GM19328 (cell line): ENCODE data around the gene FDXR.
A peak's percentile ranks its signal among the peaks of the same experiment; 100 is the strongest.
"Not testable (repeated sequence)": the region's sequence is repeated elsewhere in the genome, so short reads cannot be mapped to it uniquely, and the experiment has no call there.

ENCODE experiments used
- ATAC-seq: cut with Tn5 transposase; IDR thresholded peaks from one replicate; pipeline ENCODE4 v1.9.1; 2021; ENCODE audit warnings: mild to moderate bottlenecking, moderate library complexity; ENCODE audit not compliant: unreplicated experiment

The FDXR gene

DNA sequence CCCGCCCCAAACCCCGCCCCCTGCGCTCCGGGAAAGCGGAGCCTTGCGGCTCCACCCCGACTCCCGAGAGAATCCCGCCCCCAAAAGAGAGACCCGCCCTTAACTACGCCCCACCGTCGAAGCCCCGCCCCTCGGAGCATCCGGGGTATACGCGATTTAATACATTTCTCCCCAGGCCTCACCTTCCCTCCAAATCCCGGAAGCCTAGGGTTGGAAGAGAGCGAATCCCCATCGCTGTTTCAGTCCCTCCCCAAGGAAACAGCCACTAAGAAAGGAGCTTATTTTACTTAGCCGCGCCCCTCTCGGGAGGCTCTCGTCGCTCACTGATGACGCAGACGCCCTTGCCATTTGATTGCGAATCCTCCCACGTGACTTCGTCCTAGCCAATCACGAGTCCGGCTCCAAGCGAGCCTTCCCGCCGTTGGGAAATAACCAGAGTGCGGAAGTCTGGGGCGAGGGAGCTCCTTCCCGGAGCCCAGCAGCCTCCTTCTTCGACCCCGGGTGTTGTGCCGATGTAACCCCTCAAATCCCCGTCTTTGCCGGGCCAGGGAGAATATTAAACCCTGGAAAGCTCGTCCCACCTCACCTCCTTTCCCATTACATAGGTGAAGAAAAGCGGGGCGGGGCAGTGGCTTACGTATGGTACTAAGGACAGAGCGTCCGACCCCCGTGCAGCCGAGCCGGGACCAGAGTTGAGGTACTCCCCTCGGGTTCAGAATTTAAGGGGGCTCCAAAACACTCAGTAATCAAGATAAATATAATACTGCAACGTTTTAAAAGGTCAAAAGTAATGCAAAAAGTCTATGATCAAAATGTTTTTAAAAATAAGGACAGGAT is 461 bp upstream of the FDXR start:
- peak; percentile 84 for ATAC-seq

DNA sequence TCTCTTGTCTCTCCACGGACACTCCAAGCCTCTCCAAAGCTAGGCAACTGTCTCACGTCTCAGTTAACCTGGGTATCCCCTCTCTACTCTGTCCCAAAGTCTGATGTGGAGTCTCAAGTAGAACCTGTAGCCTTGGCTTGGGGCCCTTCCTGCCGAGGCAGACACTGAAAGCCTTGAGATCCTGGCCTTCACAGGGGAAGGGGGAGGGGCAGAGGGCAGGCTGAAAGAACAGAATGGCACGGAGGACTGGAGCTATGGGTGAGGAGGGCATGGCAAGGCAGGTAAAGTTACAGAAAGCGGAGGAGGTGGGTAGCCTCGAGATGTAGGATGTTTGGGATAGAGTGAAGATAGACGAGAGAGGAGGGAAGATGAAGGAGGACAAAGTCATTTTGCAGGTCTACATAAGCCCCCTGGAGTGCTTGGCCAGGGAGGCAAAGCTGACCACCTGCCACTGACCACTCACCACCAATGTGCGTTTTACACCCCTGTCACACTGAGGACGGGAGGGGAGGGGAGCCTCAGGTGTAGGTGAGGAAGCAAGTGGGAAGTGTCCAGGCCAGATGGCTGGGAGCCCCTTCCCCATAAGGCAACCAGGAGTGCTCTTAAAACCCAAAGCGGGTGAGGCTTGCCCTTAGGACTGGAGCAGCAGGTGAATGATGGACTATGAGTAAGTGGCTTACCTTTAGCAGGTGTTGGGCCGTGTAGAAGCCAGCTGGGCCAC is 1.3 kb downstream of the FDXR start:
- no peak for ATAC-seq

DNA sequence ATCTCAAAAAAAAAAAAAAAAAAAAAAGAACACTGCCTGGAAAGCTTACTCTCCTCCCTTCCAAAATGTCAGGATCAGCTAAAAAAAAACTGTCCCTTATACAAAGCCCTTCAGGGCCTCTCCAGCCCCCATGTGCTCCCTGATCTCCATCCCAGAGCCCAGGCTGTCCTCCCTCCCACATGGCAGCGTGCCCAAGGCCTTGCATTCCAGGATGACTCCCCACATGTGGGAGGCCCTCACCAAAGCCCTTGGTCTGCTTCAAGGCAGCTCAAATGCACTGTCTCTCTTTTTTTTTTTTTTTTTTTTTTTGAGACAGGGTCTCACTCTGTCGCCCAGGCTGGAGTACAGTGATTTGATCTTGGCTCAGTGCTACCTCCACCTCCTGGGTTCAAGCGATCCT is 2.3 kb downstream of the FDXR start:
- no peak for ATAC-seq

DNA sequence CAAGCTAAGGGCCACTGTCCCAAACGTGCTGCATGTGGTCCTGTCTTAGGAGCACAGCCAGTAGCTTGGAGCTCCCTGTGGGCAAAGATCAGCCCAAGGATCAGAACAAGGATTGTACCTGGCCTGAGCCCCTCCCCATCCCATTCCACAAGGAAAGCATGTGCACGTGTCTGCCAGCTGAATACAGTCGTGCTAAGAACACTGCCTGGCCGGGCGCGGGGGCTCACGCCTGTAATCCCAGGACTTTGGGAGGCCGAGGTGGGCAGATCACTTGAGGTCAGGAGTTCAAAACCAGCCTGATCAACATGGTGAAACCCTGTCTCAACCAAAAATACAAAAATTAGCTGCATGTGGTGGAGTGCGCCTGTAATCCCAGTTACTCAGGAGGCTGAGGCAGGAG is 2.8 kb downstream of the FDXR start:
- ATAC-seq: not testable (repeated sequence)

DNA sequence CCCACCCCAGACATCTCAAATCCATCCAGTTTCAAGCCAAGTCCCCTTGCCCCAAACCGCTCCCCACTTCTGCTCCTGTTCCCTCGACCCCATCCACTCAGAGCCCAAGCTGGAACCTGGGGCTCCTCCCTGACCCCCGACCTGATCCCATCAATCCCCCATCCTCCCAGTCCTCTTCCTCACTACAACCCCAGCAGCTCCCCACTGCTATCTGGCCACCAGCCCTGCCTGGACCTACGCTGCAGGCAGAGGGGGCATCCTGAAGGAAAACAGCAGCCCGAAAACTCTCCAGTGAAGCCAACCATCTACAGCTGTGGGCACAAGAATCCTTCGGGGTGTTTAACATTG is 3.9 kb downstream of the FDXR start:
- ATAC-seq: no peak

DNA sequence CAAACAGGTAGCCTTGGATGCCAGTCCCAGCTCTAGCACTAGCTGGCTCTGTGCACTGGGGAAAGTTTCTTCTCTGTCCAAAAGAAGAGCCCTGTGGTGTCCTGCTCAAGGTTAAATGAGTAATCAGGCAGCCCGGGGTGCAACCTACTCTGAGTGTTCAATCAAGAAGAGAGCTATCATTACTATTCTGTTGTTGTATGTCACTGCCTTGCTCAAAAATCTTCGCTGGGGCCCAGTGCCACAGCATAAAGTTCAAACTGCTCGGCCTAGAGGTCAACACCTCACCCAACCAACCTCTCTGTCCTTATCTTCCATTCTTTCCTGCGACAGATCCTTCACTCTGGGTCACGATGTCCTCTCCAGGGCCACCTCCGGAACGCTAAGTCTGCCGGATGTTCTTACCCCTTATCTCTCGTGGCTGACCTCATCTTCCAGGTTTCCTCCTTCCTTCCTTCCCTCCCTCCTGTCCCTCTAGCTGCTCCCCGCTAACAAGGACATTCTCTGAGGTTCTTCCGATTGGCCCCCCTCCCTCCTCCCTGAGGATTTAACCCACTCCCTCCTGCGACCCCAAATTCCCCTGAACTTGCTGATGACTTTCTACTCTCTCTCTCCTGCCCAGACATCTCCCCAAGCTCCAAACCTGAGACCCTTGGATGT is 4.4 kb downstream of the FDXR start:
- no peak for ATAC-seq

DNA sequence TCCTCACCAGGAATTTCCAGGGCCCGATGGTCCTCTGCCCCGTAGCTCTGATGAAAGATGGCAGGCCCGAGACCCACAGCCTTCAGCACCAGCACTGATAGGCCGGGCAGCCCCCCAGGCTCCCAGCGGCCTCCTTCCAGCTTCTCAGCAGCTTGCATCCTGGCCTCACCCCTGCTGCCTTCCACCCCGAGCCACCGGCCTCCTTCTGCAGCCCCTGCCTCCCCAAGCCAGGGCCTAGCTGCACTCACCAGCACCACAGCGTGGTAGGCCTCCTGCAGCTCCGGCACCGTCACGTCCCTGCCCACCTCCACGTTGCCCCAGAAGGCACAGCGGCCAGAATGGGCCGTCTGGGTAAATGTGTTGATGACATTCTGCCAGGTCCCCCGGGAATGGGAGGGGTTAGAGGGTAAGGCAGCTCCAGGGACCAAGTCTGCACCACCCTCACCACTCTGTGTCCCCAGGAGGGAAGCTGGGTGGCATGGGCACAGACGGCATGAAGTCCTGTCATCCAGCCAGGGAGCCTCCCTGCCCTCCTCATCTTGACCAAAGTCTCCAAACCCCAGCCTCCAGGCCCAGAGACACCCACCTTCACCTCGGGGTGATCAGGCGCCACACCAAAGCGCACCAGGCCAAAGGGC is 6.5 kb downstream of the FDXR start:
- ATAC-seq: no peak

DNA sequence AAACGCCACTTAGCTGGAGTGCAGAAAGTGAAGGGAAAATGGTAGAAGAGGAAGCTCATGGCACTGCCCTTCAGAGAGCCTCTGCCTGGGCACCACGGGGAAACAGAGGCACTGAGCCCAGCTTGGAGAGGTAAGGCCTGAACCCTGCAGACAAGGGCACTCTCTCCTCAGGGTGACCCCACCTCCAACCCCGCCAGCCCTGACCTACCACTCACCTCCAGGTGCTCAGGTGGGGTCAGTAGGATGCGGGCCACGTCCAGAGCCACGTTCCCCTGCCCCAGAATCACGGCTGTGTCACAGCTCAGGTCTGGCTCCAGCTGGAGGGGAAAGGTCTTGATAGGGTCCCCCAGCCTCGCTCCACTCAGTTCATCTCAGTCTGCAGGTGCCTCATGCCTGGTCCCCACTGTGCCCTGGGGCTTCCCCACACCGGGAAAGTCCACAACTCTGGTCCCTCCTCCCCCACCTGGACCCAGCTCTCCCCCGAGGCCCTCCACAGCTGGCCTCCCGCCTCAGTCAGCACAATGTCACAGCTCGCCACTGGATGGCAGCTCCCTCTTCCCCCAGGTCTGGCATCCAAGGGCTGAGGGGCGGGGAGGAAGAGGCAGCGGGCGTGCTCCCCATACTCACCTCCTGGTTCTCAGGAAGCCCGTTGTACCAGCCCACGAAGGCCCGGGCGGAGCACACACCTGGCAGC is 7.1 kb downstream of the FDXR start:
- no peak for ATAC-seq

DNA sequence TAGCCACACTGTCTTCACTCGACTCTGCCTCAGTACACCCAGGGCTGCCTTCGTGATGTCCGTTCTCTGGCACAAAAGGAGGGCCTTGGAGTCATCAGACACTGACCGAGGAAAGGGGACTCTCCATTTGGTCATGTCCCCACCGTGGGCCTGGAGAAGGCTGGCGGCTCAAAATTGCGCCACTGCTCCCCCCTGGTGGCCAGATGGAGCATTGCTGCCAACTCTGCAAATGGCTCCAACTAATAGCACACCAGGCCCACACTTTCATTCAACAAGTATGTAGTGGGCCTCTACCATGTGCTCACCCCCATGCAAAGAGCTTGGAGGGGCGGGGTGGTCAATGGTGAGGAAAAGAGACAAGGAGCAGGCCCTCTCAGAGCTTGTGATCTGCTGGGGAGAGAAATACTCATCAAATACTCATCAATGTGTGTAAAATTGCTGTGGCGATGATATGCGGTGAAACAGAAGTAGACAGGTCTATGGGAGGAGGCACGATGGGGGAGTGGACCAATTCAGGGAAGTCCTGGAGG is 7.9 kb downstream of the FDXR start:
- ATAC-seq: no peak

DNA sequence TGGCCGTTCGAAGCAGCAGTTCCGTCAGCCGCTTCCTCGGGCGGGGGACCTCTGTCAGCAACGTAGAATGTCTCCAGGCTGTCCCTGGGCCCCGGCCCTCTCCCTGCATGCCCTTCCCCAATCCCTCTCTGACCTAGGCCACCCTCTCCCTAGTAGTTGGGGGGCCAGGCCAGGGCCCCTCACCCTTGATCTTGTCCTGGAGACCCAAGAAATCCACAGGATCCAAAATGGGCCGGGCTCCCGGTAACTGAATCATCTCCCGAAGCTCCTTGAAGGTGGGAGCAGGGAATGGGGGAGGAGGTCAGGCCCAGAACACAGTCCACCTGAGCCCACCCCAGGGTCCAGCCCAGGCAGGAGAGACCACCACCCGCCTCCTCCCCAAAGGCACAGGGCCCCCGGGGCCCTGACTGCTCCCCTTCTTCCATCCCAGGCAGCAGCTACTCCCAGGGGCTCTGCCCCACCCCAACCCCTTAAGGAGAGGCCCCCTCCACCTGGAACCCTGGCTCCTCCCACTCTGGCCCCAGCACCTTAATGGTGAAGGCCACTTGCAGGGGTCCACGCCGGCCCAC is 8.4 kb downstream of the FDXR start:
- ATAC-seq: no peak

DNA sequence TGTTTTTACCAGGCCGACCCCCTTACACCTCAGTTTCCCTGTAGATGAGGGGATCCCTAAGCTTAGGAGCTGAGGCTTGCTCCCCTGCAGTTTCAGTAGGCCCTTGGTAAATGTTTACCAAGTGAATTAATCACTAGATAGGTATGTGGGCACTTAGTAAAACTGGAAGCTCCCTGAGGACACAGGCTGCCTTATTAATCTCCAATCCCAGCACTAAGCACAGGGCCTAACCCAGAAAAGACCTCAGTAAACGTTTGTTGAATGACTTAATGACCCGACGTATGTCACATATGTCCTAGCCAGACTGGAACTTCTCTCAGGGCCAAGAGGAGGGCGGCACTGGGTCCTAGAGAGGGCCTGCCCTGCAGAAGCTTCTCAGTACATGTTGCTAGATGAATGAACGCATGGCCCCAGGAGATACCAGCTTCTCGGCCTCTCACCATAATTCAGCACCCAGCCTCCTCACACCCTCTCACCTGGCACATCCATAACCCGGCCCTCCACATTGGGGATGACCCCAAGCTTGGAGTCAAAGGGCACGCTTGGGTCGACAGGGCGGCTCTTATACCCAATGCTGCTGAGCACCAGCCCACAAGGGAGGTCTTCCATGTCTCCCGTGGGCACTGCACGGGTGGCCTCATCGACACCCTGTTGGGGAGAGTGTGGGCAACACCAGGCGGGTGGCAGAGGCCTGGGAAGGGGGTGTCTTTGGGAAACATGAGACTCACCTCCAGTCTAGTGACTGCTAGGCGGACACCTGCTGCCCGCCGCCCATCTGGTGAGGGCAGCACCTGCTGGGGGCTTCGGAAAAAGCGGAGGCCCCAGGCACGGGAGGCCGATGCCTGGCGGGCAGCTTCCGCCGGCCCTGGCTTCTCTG is 9.1 kb downstream of the FDXR start:
- ATAC-seq: no peak

DNA sequence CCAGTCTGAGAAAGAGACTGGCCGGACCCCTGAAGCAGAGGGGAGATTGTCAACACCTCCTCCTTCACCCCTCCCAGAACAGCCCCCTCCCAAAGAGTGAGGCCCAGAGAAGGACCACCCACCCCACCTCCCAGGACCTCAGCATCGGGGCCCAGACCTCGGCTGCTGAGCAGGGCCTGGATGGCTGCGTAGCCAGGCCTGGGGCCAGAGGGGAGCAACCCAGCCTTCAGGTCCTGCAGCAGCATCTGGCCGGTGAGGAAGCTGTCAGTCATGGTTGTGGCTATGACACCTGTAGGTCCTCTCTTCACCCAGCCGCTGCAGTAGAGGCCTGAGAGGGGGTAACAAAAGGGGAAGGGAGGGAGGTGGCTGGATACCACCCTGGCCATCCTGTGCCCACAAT is 9.9 kb downstream of the FDXR start:
- no peak for ATAC-seq

DNA sequence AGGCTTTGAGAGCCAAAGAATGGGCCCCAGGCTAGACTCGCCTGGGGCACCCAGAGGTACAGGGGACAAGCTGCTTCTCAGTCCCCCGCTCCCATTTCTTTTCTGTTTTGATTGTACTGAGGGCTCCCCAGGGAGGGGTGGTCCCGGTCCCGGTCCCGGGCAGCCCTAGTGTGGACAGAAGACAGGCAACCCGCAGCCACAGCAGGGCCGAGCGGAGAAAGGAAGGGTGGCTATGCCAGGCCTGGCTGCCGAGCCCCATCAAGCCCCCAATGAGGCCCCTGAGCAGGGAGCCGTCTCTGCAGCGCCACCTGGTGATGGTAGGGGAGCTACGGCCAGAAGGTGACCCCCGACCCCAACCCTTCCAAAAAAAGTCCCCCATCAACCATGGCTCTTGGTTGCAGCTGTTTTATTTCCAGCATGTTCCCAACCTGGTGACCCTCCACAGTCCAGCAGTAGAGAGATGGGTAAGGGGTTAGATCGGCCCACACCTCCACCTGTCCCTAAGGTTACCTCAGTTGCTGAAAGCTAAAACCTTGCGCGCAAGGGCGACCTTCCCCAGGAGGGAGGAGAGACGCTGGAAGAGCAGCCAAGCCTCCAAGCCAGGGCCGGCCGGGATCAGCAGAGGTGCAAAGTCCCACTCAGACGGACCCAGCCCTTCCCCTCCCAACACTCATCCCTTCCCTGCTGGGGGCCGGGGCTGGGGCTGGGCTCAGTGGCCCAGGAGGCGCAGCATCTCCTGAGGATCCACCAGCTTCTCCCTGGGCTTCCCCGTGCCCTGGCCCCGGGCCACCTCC is 10.5 kb downstream of the FDXR start:
- ATAC-seq: no peak

DNA sequence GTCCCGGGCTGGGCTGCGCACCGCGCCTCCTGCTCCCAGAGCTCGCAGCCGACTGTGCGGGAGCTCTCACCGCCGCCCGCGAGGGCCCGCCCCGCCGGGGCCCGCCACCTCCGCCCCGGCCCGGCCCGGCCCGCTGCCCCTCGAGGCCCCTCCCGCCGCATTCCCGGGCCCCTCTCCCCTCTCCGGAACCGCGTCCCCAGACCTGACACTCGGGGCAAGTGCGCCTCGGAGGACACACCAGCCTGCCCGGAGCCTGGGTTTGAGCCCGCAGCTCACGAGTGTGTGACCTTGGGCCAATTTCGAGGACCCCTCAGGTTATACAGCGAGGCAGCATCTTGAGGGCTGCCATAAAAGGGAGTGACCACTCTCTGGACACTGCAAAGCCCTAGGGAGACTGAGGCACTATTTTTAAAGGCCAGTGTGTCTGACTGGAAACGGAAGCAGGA is 11.1 kb downstream of the FDXR start:
- no peak for ATAC-seq

DNA sequence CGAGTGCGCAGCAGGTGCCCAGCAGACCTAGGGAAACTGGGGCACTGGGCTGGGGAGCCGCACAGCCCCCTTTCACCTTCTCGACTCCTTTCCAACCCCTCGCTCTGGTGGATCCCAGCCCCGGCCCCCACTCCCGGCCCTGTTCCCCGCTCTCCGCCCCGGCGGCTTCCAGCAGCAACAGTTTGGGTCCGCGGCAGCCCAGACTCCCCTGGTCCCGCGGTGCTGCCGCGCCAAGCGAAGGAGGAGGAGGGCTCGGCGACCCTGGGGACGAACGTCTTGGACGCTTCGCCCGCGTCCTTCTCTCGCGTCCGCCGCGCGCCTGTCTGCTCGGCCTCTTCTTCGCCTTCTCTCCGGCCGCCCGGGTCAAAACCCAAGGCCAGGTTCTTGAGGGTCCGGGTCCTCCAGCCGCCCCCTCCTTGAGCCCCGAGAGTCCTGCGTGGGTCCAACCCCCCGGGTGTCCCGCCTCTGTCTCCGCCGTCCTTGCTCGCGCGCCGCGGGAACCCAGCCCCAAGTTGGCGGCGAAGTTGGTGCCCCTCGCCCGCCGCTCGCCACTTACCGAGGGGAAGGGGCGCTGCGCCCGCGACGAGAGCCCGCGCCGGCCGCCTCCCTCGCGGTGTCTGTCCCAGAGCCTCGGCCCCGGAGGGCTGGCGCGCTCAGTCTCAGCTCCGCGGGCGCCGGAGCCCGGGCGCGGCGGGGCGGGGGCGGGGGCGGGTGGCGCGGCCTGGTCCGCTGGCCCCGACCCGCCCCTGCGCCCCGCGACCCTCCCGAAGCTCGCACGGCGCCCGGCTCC is 11.7 kb downstream of the FDXR start:
- no peak for ATAC-seq

DNA sequence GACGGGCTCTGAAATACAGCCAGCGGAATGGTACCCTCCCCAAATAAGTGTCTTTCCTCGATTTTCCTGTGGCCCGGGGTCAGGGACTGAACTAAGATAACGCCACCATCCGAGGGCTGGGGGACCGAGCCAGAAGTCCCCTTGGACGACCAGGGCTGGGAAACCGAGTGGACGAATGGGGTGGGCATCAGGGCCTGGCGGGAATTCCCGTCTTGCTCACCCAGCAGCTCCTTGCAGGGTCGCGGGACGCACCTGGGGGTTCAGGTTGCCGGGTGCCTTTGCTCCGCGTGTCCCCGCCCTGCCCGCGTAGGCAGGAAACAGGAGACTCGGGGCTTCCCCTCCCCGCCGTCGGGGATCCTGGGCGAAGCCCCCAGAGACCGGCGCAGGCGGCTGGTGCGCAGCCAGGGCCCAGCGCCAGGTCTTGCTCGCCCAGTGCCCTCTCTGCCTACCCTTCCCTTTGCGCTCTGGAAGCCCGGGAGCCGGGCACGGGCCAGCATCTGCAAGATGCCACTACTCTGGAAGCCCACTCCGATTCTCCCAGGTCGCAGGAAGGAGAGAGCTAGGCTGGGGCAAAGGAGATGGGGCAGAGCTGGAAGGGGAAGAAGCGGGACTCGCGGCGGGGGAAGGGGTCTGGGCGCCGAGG is 12.4 kb downstream of the FDXR start:
- no peak for ATAC-seq
